Measurements from ENCODE around the gene ZDHHC14.

ZDHHC14 gene

DNA sequence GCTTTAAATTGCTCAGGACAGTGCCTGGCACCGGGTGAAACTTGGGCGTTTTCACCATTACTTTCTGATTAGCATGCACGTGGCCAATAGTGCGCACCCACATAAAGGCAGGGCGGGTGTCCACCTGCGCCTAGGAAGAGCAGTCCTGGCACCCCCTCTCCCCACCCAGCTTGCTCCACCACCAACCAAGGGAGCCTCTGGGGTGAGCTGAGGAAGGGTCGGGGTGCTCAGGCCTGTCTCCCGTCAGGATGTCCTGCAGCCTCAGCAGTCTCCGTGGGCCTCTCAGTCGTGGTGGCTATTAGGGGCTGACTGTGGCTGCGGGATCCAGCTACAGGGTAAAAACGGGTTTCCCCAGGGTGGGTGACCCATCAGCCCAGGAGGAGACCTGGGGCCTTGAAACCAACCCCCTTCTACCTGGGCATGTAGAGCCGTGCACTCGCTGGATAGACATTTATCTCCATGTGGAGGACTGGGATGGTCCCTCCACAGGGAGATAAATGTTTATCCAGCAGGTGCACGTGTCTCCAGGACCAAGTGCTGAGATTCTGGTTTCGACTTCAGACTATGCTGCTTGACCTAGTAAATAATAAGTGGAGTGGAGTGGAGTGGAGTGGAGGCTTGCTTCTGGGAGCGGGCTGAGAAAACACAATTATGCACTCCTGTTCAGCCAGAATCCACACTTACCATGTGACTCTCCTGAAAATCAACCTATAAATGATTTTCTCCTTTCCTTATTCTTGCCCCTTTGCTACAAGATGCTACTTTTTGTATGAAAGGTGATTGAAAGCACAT, 91.1 kb downstream of the ZDHHC14 start:
- no peaks in the 10 kb centered on the region for H3K27me3 ChIP-seq (ENCODE audit: control insufficient read depth in 1 of 2, insufficient read depth in 2 of 2, low read length in 2 of 2)
- H3K4me1 ChIP-seq (ENCODE audit: insufficient read depth, low read length), result no peaks in the 10 kb centered on the region
- no peak overlapping the region for H3K27ac ChIP-seq (ENCODE audit: low read depth, low read length)
- H3K4me3 ChIP-seq (ENCODE audit: low read depth in 1 of 2, low read length in 2 of 2), result no peak overlapping the region
- no peaks in the 10 kb centered on the region for H3K36me3 ChIP-seq (ENCODE audit: insufficient read depth, low read length)
- no peak overlapping the region for H3K9ac ChIP-seq (ENCODE audit: low read length)
- no peaks in the 10 kb centered on the region for H3K9me3 ChIP-seq (ENCODE audit: low read length)

DNA sequence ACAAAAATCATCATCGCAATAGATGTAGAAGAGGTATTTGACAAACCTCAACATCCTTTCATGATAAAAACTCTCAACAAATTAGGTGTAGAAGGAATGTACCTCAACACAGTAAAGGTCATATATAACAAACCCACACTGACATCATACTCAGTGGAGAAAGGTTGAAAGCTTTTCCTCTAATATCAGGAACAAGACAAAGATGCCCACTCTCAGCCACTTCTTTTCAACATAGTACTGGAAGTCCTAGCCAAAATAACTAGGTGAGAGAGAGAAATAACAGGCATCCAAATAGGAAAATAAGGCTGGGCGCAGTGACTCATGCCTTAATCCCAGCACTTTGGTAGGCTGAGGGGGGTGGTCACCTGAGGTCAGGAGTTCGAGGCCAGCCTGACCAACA, 95.8 kb downstream of the ZDHHC14 start:
- no peaks in the 10 kb centered on the region for H3K27me3 ChIP-seq (ENCODE audit: control insufficient read depth in 1 of 2, insufficient read depth in 2 of 2, low read length in 2 of 2)
- no peaks in the 10 kb centered on the region for H3K36me3 ChIP-seq (ENCODE audit: insufficient read depth, low read length)
- H3K4me1 ChIP-seq (ENCODE audit: insufficient read depth, low read length), result no peaks in the 10 kb centered on the region
- H3K27ac ChIP-seq (ENCODE audit: low read depth, low read length), result no peak overlapping the region
- H3K4me3 ChIP-seq (ENCODE audit: low read depth in 1 of 2, low read length in 2 of 2), result no peak overlapping the region
- no peak overlapping the region for H3K9ac ChIP-seq (ENCODE audit: low read length)
- H3K9me3 ChIP-seq (ENCODE audit: low read length), result no peaks in the 10 kb centered on the region

DNA sequence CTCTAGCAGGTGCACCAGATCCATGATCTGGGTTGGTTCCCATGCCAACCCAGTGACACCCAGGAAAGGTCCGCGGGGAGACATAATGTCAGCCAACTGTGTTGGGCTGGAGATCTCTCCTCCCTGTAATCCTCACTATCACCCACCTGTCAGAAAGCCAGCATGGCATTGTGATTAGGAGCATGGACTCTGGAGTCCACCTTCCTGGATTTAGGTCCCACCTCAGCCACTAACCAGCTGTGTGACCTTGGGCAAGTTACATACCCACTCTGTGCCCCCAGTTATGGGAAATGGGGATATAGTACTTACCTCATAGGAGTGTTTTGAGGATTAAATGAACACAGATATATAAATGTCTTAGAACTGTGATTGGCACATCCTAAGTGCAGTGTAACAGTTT, 97.9 kb downstream of the ZDHHC14 start:
- Histone ChIP-seq H3K4me1 (ENCODE audit: insufficient read depth, low read length) (no peaks in the 10 kb centered on the region), H3K4me3 (ENCODE audit: low read depth in 1 of 2, low read length in 2 of 2) (no peak overlapping the region), H3K27me3 (ENCODE audit: control insufficient read depth in 1 of 2, insufficient read depth in 2 of 2, low read length in 2 of 2) (no peaks in the 10 kb centered on the region), H3K9me3 (ENCODE audit: low read length) (no peaks in the 10 kb centered on the region), H3K27ac (ENCODE audit: low read depth, low read length) (no peak overlapping the region), H3K36me3 (ENCODE audit: insufficient read depth, low read length) (no peaks in the 10 kb centered on the region), H3K9ac (ENCODE audit: low read length) (no peak overlapping the region)

DNA sequence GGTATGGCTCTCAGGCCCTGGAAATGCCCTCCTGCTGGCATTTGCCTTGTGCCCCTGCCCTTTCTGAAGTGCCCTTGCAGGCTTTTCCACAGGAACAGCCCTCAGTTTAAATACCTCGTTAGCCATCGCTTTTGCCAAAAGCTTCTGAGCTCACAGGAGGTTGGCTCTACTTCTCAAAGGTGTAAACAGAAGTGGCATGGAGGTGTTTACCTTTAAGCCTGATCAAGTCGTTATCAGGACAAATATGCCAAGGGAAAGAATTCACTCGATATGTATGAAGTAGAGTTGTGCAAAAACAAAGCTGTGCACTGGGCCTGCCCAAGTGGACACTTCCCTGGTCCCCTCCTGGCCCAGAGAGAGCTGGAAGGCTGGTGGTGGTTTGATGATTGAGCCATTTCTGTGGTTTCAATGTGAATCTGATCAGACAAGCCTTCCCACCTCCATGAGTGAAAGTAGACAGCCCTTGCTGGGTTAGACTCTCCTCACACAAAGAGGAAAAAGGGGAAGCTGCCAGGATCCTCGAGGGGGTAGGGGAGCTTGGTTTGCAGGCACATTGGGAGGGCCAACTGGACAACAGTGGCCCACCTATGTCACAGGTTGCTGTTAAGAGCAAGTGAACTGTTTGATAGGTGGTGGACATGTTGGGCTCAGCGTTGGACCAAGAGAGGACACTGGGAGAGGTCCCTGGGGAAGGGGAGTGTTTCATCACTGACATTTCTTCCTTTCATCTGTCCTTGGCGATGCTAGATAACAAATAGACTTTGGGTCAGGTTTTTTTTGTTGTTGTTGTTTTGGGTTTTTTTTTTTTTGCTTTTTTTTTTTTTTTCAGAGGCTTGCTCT, 98.7 kb downstream of the ZDHHC14 start:
- no peak overlapping the region for H3K4me3 ChIP-seq (ENCODE audit: low read depth in 1 of 2, low read length in 2 of 2)
- H3K4me1 ChIP-seq (ENCODE audit: insufficient read depth, low read length), result no peaks in the 10 kb centered on the region
- no peaks in the 10 kb centered on the region for H3K36me3 ChIP-seq (ENCODE audit: insufficient read depth, low read length)
- H3K27me3 ChIP-seq (ENCODE audit: control insufficient read depth in 1 of 2, insufficient read depth in 2 of 2, low read length in 2 of 2), result no peaks in the 10 kb centered on the region
- no peaks in the 10 kb centered on the region for H3K9me3 ChIP-seq (ENCODE audit: low read length)
- H3K9ac ChIP-seq (ENCODE audit: low read length), result no peak overlapping the region
- H3K27ac ChIP-seq (ENCODE audit: low read depth, low read length), result no peak overlapping the region

DNA sequence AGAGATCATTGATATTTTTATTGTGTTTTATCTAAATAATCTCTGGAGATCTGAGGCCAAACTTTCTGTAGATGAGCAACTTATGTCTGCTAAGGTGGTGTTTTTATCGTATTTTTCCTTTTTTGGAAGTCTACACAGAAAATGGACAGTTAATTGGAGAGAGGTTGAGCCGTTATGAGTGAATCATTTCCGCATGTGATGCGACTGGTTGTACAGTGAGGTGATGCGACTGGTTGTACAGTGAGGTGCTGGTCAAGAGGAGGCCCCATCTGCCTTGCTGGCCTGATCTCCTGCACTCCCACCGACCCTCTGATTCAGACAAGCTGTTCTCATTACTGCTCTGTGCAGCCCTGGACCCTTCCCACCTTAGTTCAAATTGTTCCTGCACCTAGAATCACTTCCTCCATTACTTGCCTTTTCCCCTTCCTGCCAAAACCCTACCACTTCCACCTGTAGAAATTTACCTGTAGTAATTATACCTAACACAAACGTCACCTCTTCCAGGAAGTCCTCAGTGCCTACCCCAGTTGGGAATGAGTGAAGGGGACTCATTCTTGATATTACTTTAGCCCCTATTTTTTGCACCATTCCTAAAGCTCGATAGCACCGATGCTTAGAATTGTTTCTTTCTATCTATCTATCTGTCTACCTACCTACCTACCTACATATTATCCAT, 100.3 kb downstream of the ZDHHC14 start:
- Histone ChIP-seq H3K9me3 (ENCODE audit: low read length) (no peaks in the 10 kb centered on the region), H3K4me3 (ENCODE audit: low read depth in 1 of 2, low read length in 2 of 2) (no peak overlapping the region), H3K9ac (ENCODE audit: low read length) (no peak overlapping the region), H3K4me1 (ENCODE audit: insufficient read depth, low read length) (no peaks in the 10 kb centered on the region), H3K27me3 (ENCODE audit: control insufficient read depth in 1 of 2, insufficient read depth in 2 of 2, low read length in 2 of 2) (no peaks in the 10 kb centered on the region), H3K36me3 (ENCODE audit: insufficient read depth, low read length) (no peaks in the 10 kb centered on the region), H3K27ac (ENCODE audit: low read depth, low read length) (no peak overlapping the region)

DNA sequence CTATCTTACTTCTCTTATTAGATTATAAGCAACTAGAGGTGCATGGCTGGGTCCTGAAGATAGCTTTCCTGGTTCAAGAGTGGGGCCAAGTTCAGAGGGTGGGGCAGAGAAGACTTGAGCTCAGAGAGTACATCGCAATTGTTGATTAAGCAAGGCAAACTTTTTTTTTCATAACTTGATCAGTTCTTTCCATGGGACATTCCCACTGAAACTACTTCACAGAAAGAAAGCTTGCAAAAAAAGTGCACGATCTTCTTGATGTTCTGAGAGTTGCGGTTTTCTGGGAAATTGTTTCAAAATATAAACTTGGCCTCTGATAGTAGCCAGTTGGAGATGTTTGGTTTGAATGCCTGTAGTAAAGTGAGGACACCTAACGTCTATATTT, 100.9 kb downstream of the ZDHHC14 start:
- H3K27me3 ChIP-seq (ENCODE audit: control insufficient read depth in 1 of 2, insufficient read depth in 2 of 2, low read length in 2 of 2), result no peaks in the 10 kb centered on the region
- no peak overlapping the region for H3K27ac ChIP-seq (ENCODE audit: low read depth, low read length)
- no peaks in the 10 kb centered on the region for H3K36me3 ChIP-seq (ENCODE audit: insufficient read depth, low read length)
- no peaks in the 10 kb centered on the region for H3K4me1 ChIP-seq (ENCODE audit: insufficient read depth, low read length)
- H3K9me3 ChIP-seq (ENCODE audit: low read length), result no peaks in the 10 kb centered on the region
- H3K4me3 ChIP-seq (ENCODE audit: low read depth in 1 of 2, low read length in 2 of 2), result no peak overlapping the region
- H3K9ac ChIP-seq (ENCODE audit: low read length), result no peak overlapping the region

DNA sequence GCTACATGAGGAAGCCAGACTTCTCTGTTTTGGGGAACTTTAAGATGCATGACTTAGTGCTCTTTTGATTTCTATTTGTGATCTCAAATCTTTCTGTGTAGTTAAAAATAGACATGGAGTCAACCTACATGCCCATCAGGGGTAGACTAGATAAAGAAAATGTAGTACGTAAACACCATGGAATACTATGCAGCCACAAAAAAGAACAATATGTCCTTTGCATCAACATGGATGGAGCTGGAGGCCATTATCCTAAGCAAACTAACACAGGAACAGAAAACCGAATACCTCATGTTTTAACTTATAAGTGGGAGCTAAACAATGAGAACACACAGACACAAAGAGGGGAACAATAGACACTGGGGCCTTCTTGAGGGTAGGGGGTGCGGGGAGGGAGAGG, 102.8 kb downstream of the ZDHHC14 start:
- H3K4me1 ChIP-seq (ENCODE audit: insufficient read depth, low read length), result no peaks in the 10 kb centered on the region
- no peak overlapping the region for H3K27ac ChIP-seq (ENCODE audit: low read depth, low read length)
- no peaks in the 10 kb centered on the region for H3K36me3 ChIP-seq (ENCODE audit: insufficient read depth, low read length)
- H3K9me3 ChIP-seq (ENCODE audit: low read length), result no peaks in the 10 kb centered on the region
- H3K27me3 ChIP-seq (ENCODE audit: control insufficient read depth in 1 of 2, insufficient read depth in 2 of 2, low read length in 2 of 2), result no peaks in the 10 kb centered on the region
- H3K9ac ChIP-seq (ENCODE audit: low read length), result no peak overlapping the region
- no peak overlapping the region for H3K4me3 ChIP-seq (ENCODE audit: low read depth in 1 of 2, low read length in 2 of 2)

DNA sequence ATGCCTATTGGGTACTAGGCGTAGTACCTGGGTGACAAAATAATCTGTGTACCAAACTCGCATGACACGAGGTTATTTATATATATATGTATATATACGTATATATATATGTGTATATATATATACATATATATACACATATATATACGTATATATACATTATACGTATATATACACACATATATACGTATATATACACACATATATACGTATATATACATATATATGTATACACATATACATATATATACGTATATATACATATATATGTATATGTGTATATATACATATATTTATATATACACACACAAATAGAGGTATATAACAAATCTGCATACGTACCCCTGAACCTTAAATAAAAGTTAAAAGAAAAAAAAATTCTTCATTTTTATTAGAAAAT, 103.2 kb downstream of the ZDHHC14 start:
- H3K36me3 ChIP-seq (ENCODE audit: insufficient read depth, low read length), result no peaks in the 10 kb centered on the region
- no peaks in the 10 kb centered on the region for H3K9me3 ChIP-seq (ENCODE audit: low read length)
- H3K4me3 ChIP-seq (ENCODE audit: low read depth in 1 of 2, low read length in 2 of 2), result no peak overlapping the region
- no peak overlapping the region for H3K9ac ChIP-seq (ENCODE audit: low read length)
- no peak overlapping the region for H3K27ac ChIP-seq (ENCODE audit: low read depth, low read length)
- H3K27me3 ChIP-seq (ENCODE audit: control insufficient read depth in 1 of 2, insufficient read depth in 2 of 2, low read length in 2 of 2), result no peaks in the 10 kb centered on the region
- H3K4me1 ChIP-seq (ENCODE audit: insufficient read depth, low read length), result no peaks in the 10 kb centered on the region

DNA sequence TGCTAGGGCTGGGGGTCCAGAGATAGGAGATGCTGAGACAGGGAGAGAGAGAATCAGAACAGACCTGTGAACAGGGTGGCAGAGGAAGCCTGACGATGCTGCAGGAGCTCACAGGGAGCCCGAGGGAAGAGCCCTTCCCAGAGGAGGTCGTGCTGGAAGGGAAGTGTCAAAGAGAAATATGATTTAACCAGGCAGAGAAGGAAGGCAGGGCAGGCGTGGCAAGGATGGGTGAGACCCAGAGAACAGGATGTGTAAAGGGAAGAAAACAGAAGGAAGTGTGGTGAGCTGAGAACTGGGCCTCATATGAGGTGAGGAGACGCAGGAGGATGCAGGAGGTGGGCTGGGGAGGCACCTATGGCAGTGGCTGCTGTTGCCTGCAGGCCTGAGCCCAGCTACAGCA, 105.6 kb downstream of the ZDHHC14 start:
- Histone ChIP-seq H3K36me3 (ENCODE audit: insufficient read depth, low read length) (no peaks in the 10 kb centered on the region), H3K9ac (ENCODE audit: low read length) (no peak overlapping the region), H3K4me3 (ENCODE audit: low read depth in 1 of 2, low read length in 2 of 2) (no peak overlapping the region), H3K27ac (ENCODE audit: low read depth, low read length) (no peak overlapping the region), H3K27me3 (ENCODE audit: control insufficient read depth in 1 of 2, insufficient read depth in 2 of 2, low read length in 2 of 2) (no peaks in the 10 kb centered on the region), H3K9me3 (ENCODE audit: low read length) (no peaks in the 10 kb centered on the region), H3K4me1 (ENCODE audit: insufficient read depth, low read length) (no peaks in the 10 kb centered on the region)

DNA sequence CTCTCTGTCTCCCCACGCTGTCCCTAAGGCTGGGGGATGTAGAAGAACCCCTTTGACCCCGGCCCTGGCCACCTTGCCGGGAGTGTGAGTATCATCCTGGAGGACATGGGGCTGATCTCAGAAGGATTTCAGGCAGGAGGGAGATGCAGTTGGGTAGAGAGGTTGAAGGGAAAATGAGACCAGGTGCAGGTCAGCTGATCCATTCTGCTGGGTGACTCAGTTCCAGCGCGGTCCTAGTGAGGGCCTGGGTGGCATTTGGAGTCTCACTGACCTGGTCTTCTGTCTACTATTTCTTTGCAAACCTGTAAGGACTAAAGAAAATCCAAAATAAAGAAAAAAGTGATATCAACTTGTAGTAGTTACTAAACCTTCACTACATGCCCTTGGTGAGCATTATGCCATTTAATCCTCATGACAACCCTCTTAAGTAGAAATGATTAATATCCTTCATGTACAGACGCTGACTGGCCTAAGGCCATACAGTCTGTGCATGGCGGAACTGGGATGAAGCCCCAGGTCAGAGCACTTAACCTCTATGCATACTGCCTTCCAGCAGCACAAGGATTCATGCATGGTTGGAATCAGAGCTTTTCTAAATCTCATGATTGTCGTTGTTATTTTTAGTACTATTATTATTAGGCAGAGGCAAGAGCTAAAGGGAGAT, 106.3 kb downstream of the ZDHHC14 start:
- Histone ChIP-seq H3K27me3 (ENCODE audit: control insufficient read depth in 1 of 2, insufficient read depth in 2 of 2, low read length in 2 of 2) (no peaks in the 10 kb centered on the region), H3K9ac (ENCODE audit: low read length) (no peak overlapping the region), H3K36me3 (ENCODE audit: insufficient read depth, low read length) (no peaks in the 10 kb centered on the region), H3K9me3 (ENCODE audit: low read length) (no peaks in the 10 kb centered on the region), H3K4me1 (ENCODE audit: insufficient read depth, low read length) (no peaks in the 10 kb centered on the region), H3K4me3 (ENCODE audit: low read depth in 1 of 2, low read length in 2 of 2) (no peak overlapping the region), H3K27ac (ENCODE audit: low read depth, low read length) (no peak overlapping the region)

DNA sequence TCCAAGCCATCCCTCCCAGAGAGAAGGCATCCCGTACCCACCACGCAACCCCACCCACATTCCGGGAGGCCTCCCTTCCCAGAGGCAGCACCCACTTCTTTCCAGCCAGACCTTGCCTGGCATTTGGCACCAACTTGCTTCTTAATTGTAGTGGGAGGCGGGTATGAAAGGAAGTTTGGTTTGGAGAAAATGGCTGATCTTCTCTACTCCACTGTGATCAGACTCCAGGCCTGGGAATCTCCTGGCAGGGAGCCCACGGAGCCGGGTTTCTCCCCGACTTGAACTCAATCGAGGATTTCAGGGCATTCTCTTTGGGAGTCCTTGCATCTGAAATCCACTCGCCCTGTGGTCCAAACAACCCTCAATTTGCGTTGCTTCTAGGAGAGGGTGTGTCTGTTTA, 107.1 kb downstream of the ZDHHC14 start:
- Histone ChIP-seq H3K27me3 (ENCODE audit: control insufficient read depth in 1 of 2, insufficient read depth in 2 of 2, low read length in 2 of 2) (no peaks in the 10 kb centered on the region), H3K4me1 (ENCODE audit: insufficient read depth, low read length) (no peaks in the 10 kb centered on the region), H3K9ac (ENCODE audit: low read length) (no peak overlapping the region), H3K36me3 (ENCODE audit: insufficient read depth, low read length) (no peaks in the 10 kb centered on the region), H3K27ac (ENCODE audit: low read depth, low read length) (no peak overlapping the region), H3K9me3 (ENCODE audit: low read length) (no peaks in the 10 kb centered on the region), H3K4me3 (ENCODE audit: low read depth in 1 of 2, low read length in 2 of 2) (no peak overlapping the region)

Measured in muscle layer of colon (tissue), 2 donors.